HuH-7.5 (cell line): ENCODE measurements around the gene ZSCAN5A.
"Not testable (repeated sequence)": the region's sequence is repeated elsewhere in the genome, so short reads cannot be mapped to it uniquely, and the experiment has no call there.

Experiments used
- DNase-seq: peaks from one replicate; pipeline ENCODE4 v3.0.0; 2011; ENCODE audit warnings: low spot score

The ZSCAN5A gene

DNA sequence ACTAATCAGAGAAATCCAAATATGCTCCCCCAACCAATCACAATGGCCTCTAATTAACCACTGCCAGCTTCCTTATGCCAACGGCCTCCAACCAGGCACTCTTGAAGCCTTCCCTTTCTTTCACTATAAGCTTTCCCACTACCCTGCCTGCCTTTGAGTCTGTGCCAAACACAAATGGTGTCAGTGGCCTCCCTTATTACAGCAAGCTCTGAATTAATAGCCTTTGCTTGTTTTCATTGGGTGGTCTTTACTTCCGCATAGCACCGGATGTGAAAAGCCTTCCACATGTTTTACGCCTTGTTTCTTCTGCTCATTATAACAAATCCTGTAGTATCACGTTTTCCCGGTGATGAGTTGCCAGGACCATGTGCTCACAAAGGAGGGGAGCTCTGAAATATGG, 43.5 kb downstream of the ZSCAN5A start:
- DNase-seq, result no peak

DNA sequence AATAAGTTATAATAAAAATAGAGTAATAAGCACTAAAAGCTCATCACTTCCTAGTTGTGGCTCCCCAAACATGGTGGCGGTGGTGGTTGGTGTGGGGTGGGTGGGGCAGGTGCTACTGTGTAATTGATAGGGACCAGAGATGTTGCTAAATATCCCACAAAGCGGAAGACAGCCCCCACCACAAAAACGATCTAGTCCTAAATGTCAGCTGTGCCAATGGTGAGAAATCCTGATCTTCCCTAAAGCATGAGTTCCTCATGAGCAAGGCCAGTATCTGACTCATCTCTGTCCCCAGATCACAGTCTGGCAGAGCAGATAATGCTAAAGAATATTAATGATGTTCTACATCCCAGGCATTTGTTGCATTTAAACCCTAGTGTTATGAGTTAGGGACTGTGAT, 44.0 kb downstream of the ZSCAN5A start:
- no peak for DNase-seq

GRCh38 chr19:56269348-56269747, 45.3 kb downstream of the ZSCAN5A start:
- no peak for DNase-seq

DNA sequence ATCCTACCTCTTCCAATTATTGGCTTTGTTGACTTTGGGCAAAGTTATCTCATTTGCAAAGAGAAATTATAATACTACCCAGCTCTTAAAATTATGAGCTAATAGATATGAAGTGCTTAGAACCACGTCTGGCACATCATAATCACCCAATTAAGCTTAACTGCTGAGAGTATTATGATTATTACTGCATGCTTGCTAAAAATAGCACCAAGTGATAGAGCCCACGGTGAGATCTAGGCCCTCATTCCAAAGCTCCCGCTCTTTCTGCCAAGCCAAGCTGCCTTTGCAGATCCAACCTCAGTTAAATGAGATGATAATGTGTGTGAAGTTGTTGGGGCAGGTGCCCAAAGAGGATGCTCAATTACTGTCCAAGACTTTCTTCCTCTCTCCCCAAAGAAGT, 48.6 kb downstream of the ZSCAN5A start:
- DNase-seq, result no peak

DNA sequence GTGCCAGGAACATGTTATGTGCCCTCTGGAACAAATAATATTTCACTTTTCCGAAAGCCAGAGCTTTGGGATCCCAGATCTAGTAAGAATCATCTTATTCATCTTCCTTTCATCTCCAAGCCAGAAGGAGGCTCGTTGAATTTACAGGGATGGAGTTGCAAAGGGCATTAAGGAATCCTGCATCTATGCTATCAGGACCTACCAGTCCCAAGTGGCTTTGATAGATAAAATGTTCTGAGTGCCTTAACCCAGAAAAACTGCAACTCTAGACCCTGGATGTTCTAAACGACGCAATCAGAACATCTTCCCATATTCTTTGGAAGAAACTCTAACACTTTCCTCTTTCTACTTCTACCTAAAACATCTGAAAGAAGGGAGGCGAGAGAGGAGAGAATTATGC, 51.3 kb downstream of the ZSCAN5A start:
- no peak for DNase-seq

DNA sequence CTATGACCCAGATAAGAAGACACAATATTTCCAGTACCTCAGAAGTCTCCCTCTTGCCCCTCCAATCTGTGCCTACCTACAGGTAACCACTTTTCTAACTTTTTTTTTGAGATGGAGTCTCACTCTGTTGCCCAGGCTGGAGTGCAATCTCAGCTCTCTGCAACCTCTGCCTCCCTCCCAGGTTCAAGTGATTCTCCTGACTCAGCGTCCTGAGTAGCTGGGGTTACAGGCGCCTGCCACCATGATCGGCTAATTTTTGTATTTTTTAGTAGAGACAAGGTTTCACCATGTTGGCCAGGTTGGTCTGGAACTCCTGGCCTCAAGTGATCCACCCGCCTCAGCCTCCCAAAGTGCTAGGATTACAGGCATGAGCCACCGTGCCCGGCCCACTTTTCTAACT, 52.7 kb downstream of the ZSCAN5A start:
- not testable (repeated sequence) for DNase-seq

DNA sequence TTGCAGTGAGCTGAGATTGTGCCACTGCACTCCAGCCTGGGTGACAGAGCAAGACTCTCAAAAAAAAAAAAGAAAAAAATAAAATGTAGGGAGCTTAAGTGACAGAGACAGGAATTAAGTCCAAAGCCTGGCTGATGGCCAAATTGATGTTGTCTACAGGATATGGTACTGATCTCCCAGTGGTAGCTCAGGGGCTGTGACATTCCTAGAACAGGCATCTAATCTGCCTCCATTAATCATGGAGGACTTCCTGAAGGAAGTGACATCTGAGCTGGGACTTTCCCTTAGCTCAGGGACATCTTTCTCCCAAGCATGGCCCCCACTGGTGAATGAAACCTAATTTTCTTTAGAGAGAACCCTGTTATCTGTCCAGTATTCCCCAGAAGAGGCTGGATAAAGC, 53.5 kb downstream of the ZSCAN5A start:
- no peak for DNase-seq

DNA sequence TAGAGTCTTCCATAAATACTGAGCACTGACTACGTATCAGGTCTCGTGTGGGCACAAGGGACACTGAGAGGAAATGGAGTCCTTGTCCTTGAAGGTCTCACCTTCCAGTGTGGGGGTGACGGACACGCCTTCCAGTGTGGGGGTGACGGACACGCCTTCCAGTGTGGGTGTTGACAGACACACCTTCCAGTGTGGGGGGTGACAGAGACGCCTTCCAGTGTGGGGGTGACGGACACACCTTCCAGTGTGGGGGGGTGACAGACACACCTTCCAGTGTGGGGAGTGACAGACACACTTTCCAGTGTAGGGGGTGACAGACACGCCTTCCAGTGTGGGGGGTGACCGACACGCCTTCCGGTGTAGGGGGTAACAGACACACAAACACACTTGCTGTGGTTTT, 56.4 kb downstream of the ZSCAN5A start:
- DNase-seq, result no peak

GRCh38 chr19:56253737-56254136, 60.9 kb downstream of the ZSCAN5A start:
- peak; percentile 37 for DNase-seq

DNA sequence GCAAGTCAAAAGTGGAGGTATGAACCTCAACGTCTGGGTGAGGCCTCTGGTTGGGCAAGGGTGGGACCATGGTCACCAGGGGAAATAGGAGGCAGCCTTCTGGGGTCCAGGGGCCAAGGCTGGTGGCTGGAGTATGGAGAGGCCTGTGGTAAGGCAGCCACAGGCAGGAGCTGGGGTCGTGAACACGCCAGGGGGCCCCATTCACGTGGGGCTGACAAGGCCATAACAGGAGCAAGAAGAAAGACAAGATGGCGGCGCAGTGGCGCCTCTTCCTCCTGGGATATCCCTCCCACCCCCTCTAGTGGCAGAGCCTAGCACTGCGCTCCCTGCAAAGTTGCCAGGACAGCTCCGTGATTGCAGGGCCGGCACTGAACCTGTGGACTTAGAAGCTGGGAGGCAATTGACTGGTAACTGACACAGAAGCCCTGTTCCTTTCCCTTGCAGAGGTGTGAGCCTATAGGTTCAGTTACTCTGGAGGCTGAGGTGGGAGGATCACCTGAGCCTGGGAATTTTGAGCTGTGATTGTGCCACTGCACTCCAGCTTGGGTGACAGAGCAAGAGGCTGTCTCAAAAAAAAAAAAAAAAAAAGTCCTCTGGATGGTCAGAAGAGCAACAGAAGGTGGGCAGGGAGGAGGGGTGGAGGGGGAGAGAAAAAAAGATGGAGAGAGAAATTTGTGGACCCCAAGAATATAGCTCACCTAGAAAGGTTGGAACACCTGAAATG, 61.8 kb downstream of the ZSCAN5A start:
- peak; percentile 86 for DNase-seq

GRCh38 chr19:56248736-56249338, 65.8 kb downstream of the ZSCAN5A start:
- DNase-seq, result not testable (repeated sequence)

DNA sequence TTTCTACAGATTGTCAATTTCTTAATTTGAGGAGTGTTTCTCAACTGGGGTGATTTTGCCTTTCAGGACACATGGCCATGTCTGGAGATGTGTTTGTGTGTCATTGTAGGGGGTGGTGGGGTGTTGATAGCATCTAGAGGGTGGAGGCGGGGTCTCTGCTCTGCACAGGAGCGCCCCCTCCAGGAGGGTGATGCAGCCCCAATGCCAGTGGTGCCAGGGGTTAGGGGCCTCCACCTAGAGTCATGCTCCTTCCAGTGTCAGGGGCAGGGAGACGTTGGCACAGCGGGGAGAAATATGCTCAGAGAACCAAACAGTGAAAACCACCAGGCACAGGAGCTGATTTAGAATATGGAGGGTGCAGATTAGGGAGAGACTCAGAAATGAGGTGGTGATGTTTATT, 68.9 kb downstream of the ZSCAN5A start:
- DNase-seq, result not testable (repeated sequence)

DNA sequence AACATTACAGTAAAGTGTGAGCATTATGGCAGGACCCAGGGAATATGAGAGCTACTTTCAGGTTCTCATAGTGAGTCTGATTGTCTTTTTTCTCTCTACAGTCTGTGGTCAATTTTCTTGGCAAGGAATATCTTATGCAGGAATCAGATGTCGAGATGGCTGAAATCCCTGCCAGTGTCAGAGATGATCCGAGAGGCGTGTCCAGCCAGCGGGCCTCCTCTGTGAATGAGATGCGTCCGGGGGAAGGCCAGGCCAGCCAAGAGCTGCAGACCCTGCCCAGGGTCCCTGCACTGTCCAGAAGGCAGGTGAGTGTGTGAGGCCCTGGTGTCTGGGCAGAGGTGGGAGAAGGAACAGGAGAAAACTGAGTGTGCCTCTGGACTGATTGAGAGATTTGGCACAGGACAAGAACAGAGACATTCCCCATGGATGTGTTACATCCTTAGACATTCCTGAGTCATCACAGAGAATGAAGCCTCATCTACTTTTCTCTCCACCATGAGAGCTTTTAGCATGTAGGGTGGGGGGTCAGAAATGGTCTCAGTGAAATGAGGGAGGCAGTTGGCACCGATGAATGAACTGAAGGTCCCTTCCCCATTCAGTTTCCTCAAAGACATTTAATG, 69.4 kb downstream of the ZSCAN5A start:
- no peak for DNase-seq

GRCh38 chr19:56223481-56223880, 91.2 kb downstream of the ZSCAN5A start:
- no peak for DNase-seq

GRCh38 chr19:56222901-56223300, 91.7 kb downstream of the ZSCAN5A start:
- no peak for DNase-seq

DNA sequence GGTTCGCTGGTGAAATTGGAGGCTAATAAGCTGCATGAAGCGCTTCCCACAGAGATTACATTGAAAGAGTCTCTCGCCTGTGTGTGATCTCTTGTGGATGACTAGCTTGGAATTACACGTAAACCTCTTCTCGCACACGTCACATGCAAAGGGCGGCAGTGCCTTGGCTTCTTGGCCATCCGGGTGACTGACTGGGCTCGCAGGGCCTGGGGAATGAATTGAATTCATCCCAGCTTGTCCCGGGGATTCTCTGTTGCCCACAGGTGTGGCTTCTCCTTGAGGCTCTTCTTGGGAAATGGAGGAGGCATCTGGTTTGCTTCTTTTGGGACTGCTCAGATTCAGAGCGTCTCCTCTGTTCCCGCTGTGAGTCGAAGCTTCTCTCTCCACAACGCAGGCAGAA, 92.8 kb downstream of the ZSCAN5A start:
- no peak for DNase-seq

- DNase-seq, result peak; percentile 60
Measured at GRCh38 chr19:56221442-56221841, 93.2 kb downstream of the ZSCAN5A start.

DNA sequence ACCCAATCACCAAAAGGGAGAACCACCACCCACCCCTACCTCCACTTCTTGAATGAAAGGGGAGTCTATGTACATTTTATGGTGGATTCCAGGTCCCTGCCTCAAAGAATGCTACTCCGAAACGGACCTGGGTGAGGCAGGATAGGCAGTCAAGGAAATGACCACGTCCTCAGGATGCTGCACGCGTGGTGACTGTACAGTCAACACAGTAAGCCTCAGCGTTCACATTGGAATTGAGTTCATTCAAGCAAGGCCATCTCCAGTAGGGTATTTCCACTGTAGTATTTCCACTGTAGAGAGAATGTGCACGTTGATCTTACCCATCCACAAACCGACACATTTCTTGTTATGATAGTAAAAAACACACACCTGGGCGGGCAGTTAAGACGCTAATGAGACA, 95.7 kb downstream of the ZSCAN5A start:
- no peak for DNase-seq

GRCh38 chr19:56217039-56217949, 97.3 kb downstream of the ZSCAN5A start:
- DNase-seq, result peak; percentile 38

- DNase-seq, result no peak
Measured at GRCh38 chr19:56211718-56212117, 102.9 kb downstream of the ZSCAN5A start.

DNA sequence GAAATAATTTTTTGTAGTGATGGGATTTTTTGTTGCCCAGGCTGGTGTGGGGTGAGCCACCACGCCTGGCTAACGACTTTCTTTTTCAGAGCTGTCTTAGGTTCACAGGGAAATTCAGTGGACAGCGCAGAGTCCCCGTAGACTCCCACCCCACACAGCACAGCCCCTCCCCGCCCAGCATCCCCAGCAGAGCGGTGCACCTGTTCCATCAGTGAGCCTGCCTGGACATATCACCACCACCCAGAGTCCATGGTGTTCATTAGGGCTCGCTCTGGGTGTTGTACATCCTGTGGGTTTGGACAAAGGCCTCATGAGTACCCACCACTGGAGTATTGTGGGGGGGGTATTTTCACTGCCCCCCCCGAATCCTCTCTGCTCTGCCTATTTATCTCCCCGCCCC, 104.6 kb downstream of the ZSCAN5A start:
- not testable (repeated sequence) for DNase-seq

- DNase-seq, result no peak
Measured at GRCh38 chr19:56209091-56209490, 105.5 kb downstream of the ZSCAN5A start.
